ENCODE data around the gene SHTN1.

DNA sequence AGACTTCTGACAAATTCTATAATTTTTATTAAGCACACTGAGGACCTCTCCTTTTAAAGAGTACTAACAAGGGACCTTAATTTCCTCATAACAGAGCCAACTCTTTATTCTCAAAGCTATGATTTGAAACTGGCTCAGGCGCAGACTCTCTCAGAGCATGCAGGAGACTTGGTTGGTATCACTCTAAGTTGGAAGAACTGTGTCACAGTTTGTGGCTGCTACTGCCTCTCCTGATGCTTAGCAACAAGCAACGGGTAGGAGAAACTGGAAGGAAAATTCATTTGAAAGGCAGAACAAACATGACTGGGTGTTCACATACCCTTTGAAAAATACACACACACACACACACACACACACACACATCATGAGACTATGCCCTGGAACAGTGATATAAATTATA, 122.3 kb downstream of the SHTN1 start:
- TF ChIP-seq ZNF384 (IDR thresholded peaks at IDR 0.05) (no peak), FOXA1 (IDR thresholded peaks at IDR 0.05) (no peak)
